HPDE6-E6E7 (cell line): ENCODE results near the gene ATP12A.
A peak's percentile ranks its signal among the peaks of the same experiment; 100 is the strongest.

Source experiments
- DNase-seq: peaks from one replicate; pipeline ENCODE4 v3.0.0; 2011; ENCODE audit warnings: missing footprints; ENCODE audit errors: extremely low spot score

ATP12A gene

DNA sequence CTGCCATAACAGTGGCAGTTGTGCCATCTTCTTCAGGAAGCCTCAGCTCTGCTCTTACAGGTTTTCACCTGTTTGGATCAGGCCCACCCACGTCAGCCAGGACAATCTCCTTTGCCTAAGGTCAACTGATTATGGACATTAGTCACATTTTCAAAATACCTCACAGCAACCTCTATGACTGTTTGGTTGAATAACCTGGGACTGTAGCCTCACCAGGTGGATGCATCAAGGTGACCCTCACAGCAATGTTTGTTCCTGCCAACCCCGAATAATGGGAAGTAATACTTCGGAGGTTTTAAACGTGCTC is 17.2 kb upstream of the ATP12A start:
- no peak for DNase-seq

DNA sequence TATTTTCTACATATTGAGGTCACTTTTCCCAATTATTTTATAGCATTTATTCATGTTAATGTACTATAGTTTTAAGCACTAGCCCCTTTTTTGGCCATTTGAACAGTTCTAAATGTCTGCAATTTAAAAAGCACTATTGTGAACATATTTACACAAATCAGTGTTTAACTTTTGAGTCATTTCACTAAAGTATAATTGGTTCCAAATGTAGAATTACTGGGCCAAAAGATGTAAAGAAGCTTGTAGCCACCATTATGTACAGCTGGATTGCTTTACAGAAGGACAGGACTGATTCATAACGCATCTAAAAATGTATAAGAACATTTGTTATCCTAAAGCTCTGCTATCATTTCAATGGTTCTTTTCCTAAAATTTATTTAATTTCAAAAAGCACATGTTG is 16.6 kb upstream of the ATP12A start:
- DNase-seq, result no peak

DNA sequence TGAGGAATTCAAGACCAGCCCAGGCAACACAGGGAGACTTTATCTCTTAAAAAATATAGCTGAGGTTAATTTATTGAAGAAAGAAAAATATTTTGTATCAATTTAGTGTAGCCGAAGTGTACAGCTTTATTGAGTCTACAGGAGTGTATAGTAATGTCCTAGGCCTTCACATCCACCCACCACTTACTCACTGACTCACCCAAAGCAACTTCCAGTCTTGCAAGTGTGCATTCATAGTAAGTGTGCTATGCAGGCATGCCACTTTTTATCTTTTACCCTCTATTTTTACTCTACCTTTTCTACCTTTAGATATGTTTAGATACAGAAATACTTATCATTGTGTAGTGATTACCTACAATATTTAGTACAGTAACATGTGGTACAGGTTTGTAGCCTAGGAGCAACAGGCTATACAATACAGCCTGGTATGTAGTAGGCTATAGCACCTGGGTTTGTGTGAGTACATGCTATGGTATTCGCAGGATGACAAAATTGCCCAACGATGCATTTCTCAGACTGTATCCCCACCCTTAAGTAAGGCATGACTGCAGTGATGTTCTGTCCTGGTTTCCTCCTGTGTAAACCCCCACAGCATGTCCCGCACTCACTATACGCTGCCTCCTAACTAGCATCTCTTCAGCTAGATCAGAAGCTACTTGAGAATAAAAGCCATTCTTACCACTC is 15.3 kb upstream of the ATP12A start:
- peak; percentile 14 for DNase-seq

DNA sequence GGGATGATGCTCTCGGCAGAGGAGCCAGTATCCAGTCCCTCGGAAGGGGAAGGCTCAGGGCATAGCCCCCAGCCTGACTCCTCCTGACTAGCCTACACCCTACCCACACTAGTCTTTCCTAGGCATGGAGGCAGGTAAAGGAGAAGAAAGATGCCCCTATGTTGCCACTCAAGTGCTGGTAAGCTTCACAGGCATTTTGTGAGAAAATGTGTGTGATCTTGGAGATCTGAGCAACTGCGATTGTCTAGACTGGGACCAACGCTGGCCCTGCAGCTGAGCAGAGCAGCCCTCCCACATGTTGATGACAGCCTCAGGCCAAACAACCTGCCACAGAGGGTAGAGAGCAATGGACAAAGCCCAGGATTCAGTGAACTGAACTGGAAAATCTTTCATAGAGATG is 11.7 kb upstream of the ATP12A start:
- no peak for DNase-seq

DNA sequence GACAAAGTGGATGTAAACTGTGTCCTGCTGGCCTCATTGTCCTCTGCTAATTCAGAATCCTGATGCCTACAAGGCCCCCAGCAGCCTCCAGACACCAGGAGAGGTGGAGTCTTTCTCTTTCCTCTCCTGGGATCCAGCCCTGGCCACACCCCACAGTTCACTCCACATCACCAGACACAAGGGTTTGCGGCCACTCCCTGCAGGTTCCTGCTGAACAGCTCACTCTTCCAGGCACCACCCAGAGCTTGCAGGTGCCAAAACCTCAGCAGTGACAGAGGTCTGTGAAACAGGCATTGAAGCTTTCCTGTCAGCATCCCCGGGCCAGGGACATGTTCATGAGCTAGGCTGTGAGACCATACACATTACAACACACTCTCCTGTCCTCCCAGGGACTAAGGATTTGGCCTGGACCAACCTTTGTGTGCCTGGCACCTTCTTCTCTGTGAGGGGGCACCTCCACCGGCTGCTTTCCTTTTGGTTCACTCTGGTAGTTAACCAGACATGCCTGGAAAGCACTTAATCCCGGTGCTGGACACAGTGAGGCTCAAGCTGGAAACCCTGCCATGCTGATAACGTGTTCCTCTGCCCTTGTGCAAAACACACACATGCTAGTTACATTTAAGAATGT is 11.1 kb upstream of the ATP12A start:
- peak; percentile 60 for DNase-seq

DNA sequence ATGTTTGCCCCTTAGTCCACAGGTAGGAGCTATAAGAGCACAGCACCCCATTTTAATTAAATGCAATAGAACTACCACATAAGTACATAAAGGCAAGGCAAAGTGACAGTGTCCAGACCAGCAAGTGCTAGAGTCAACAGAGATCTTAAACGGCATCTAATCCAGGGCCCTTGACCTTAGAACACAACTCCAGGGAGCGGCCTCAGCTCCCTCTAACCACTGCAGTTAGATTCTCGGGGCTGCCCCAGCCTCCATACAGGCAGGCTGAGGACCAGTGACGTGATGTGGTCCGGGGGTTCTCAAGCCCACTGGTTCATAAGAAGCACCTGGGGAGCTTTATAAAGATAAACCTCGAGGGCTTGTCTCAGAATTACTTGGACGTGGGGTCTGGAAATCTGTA is 10.0 kb upstream of the ATP12A start:
- no peak for DNase-seq

DNA sequence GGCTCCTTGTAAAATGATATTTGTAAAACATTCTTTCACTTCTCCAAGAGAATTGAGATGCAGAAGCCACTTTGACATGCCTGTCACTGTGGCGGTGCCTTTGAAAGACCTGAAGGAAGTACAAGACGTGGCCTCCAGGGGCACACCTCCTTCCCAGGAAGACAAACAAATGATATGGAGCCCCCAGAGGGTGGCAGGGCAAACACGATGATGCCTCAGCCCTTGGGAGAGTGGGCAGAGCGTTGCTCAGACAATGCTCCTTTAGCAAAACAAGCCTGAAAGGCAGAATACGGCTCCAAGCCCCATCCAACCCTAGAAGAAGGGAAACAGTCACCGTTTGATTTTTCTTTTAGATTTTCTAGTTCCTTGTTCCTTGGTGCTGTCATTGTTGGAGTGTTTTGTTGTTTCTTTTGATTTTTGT is 9.2 kb upstream of the ATP12A start:
- DNase-seq, result no peak

DNA sequence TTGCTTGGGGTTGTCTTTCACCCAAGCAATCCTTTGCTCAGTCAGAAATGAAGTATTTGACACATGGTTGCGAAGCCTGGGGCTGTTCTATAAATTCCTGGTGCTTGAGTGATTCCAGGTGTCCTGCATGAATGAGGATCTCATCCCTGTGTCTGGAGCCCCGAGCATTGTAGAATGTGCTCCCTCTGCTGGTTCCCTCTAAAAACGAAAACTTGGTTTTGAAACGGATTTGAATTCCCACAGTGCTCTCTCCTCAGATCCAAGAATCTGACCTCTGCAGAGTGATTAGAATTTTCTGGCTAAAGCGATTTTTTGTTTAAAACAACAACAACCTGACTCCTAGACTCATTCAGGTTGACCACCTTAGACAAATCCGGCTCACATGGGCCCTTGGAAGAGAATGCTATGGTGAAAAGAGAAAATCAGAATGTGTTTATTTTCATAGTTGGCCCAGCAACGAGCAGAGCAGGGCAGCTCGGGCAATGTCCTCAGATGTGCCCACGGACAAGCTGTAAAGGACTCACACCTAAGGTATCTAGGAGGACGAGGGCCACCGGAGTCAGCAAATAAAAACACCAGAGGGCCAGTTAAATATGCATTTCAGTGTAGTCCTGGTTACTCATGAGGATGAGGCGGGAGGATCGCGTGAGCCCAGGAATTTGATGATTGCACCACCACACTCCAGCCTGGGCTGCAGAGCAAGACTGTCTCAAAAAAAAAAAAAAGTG is 8.7 kb upstream of the ATP12A start:
- peak; percentile 61 for DNase-seq

DNA sequence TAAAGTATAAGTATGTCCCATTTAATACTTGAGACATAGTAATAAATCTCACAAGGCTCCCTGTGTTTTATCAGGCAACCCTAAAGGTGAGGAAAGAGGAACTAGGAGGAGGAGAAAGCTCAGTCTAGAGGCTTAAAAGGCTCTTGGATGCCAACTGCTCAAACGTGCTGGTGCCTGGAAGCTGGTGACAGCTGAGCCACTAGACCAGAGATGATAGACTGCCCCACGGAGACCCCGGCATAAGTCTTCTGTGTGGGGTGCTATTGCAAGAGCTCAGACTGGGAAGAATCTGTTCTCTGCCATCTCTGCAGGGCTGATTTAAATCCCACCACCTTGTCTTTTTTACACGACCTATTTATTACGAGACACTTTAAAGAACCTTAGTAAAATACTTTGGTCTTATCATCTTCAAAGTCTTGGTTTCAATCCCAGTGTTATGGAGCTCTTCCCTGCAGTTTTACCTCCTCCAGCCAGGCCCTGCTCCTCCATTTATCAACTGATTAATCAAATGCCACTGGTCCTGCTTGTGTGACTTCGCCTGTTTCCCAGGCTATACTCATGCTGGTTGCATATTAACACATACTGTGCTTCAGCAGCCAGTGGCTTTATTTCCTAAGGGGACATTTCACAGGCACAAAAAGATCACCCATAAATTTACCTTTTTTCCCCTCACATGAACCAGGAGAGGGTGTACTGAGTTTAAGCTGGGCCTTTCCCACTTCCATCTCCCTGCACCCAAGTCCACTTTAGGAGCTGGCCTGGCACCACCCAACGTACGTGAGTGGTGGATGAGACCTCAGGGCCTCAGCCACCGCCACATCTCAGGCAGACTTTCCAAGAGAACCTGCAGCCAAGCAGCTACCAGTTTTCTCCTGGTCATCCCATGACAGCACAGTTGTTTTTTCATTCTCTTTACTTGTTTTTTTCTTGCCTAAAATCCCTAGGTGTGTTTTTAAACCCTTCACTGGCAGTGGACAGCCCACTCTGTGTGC is 7.8 kb upstream of the ATP12A start:
- DNase-seq, result no peak

DNA sequence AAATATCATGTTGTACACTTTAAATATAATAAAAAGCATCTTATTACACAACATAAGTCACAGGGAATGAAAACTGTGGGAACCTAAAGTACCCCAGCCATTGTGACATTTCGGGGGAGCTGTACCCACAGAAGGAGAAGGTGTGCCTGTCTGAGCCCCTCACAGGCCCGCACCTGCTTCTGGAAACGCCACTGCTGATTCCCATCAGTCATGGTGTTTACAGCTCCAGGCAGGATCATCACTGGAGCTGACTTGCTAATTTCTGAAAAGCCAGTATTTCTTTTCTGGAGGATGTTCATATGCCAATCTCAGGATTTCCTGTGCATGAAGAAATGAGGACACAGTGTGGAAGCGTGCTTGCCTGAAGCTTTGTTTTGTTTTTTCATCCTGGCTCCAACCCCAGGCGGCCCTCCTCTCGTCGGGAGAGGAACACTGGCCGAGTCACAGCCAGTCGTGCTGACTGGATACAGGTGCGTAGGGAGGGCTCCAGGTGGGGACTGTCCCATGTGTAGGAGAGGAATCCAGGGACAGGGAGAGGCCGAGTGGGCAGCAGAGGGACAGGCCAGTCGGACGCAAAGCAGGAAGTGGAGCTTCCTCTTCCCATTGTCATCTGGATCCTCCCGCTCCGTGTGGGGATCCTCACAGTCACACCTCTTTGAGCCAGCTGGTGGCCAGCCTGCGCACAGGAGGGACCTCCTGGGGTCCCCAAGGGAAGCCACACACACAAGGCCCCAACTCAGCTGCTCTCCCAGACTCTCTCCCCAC is 4.2 kb upstream of the ATP12A start:
- DNase-seq, result no peak

DNA sequence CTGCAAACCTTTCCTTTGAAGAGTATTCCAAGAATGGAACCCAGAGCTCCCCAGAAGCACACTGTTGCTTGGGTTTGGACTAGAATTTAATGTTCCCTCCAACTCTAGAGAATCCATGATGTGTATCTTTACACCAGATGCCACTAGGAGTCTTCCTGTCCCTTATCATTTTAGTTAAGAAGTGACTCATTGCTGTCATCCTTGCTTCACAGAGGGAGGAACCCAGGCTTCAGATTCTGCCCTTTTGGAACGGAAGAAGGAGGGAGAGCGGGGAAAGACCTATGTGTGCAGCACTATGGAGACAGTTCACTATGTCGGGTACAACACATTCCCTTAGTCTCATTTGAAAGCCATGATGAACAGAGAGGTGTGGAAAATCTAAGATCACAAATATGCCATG is 2.1 kb upstream of the ATP12A start:
- DNase-seq, result no peak

DNA sequence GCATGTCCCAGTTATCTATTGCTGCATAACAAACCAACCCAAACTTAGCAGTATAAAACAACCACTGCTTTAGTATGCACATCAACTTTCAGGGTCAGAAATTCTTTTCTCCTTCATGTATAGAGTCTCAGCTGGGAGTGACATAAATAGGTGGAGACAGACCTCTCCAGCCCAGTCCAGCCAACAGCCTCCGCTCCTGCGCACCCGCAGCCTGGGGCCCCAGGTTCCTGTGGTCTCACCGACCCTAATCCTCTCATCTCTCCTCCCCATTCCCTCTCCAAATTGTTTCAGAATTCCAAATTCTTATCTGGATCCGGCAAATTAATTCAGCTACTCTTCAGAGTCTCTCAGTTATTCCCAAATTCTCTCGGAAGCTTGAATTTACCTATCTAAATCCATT is 522 bp upstream of the ATP12A start:
- DNase-seq, result no peak

DNA sequence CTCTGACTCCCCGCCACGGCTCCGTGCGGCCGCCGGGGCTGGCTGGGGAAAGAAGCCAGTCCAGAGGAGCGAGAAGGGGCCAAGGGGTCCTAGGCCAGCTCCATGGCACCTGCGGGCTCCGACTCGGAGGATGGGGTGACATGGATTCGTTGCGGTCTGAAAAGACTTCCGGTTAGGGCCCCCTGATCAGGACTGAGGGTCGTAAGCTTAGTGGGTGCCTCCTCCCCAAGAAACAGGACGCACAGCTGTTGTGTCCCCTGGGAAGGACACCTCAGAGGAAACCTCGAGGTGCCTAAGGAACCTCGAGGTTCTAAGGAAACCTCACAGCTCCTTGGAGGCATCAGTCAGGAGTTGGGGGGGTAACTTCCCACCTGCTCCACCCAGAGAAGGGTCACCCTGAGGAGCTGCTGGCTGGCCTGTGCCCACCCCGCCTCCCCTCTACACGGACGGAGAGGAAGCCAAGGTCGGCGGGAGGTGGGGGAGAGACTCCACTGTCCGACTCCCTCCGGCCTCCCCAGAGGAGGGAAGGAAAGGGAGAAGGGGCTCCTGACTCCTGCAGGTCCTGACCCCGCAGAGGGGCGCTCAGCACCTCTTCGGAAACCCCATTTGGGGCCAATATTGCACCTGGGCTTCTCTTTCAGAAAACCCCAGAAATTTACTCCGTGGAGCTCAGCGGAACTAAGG is 855 bp downstream of the ATP12A start:
- no peak for DNase-seq

DNA sequence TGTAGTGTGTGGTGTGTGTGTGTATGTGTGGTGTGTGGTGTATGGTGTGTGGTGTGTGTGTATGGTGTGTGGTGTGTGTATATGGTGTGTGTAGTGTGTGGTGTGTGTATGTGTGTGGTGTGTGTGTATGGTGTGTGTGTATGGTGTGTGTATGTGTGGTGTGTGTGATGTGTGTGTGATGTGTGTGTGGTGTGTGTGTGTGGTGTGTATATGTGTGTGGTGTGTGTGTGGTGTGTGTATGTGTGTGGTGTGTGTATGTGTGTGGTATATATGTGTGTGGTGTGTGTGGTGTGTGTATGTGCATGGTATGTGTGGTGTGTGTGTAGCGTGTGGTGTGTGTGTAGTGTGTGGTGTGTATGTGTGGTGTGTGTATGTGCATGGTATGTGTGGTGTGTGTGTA is 1.7 kb downstream of the ATP12A start:
- no peak for DNase-seq

DNA sequence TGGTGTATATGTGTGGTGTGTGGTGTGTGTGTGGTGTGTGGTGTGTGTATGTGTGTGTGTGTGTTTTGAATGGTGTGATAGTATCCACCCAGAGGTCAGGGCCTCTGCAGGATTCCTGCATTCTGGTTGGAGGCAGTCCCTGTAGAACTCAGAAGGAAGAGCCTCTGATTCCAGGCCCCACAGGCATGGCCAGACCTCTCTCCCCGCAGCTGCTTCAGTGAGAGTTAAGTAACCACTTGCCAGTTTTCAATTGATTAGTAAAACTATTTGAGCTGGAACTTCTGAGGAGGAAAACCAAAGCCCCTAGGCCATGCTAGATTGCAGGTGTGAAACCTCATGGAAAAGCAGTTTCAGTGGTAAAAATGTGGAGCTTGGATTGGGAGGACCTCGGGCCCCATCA is 2.1 kb downstream of the ATP12A start:
- DNase-seq, result no peak

DNA sequence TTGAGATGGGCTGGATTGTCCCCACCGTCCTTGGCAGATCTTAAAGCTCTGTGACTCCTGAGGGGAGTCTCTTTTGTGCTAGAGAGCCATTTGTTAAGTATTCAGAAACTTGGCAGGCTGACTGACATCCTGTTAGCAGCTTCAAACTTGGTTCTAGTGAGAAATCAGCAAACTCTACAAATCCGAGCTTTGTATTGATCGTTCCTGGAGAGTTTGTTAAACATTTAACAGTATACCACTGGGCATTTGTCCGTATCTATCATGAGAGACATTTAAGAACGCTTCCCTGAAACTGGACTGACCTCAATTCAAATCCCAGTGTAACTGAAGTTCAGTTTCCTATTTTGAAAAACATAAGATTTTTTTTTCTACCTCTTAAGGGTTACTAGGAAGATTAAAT is 3.1 kb downstream of the ATP12A start:
- DNase-seq, result no peak

DNA sequence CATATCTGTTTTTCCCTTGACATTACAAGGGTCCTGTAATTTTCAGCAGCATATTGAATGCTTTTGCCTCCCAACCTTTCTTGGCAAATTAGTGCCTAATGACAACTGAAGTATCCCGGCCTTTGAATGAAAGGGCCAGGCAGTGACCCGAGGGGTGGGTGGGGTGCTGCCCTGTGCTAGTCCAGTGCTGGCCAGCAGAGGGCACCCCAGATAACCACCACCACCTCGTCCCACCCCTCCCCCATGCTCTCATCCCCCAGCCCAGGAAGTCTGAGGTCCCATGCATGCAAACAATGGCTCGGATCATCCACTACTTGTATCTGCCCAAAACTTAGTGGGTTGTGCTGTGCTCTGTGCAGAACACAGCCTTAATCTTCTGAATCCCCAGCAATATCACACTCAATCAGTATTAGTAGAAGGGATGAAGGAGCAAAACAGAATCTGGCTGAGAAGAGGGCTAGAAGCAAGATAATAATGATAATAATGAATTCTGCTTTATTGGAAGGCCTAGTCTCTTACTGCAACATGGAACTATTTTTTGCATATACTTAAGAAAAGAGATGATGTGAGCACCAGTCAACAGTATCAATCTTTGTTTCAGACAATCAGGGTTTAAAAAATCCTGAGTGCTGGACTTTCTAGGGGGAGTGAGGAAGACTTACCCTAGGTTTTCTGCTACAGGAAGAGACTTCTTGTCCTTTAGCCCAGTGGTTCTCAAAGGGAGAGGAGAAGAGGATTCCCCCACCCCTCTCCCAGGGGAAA is 3.8 kb downstream of the ATP12A start:
- no peak for DNase-seq

DNA sequence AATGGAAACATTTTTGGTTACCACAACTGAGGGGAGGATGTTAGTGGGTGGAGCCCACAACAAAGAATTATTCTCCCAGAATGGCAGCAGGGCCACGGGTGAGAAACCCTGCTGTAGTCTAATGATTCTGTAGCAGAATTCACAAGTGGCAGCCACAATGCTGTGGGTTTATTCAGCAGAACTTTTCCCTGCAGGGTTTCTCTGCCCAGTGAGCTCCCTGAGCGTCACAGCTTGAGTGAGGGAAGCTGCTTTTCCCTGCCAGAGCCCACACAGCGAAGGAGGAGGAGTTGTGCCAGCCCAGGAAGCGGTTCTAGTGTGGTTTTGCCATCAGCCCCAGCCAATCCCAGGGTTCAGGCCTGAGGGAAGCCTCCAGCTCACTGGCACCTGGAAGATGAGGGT is 4.4 kb downstream of the ATP12A start:
- DNase-seq, result no peak

DNA sequence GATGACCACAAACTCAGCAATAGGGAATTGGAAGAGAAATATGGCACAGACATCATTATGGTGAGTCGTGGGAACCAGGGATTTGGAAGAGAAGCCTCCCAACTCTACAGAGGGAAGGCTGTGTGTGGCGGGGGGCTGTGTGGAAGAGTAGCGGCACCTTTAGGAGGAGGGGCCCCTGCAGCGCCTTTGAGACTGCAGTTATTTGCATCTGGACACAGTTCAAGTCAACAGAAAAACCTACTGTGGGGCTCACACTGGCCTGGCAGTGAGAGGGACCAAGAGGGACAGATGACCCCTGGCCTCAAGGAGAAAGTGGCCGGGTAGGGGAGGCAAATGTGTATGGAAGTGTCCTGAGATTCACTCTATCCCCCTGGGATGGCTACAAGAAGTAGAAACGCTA is 5.1 kb downstream of the ATP12A start:
- no peak for DNase-seq

DNA sequence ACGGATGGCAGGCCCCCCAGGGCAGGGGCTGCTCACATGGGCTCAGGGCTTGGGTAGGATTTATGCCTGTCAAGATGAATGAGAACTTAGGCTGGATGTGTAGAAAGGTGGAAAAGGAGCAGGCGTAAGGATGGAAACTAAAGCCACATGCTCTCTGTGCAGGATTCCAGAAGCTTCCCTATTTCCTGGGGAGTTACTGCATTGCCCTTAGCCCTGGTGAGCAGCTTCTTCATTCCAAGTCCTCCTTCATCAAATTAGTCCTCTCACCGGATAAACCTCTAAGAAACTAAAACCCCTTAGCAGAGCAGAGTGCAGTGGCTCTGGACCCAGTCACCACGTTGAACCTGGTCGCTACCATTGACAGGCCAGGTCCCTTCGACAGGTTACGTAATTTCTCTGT is 7.4 kb downstream of the ATP12A start:
- no peak for DNase-seq
